A673 (cell line): ENCODE measurements around the gene IL11. TPM values are rescaled to one million over a fixed set of nuclear protein-coding genes. Genes with fewer than 3 reads are reported as not detected.
"Not testable (repeated sequence)": the region's sequence is repeated elsewhere in the genome, so short reads cannot be mapped to it uniquely, and the experiment has no call there.

Experiments used
- BruUV-seq: library from RNA; stranded (reverse); fragments of 400-500 nt; replicated peaks from 2 replicates; lab custom pipeline; 2021; lab: Mats Ljungman, UMichigan
- CTCF ChIA-PET: fragments of 300-600 bp; sonication (Branson Sonifier 250); formaldehyde crosslinking; loops from one replicate; lab custom pipeline; 2022; ENCODE audit warnings: antibody characterized with exemption; lab: Charles Lee
- POLR2A ChIA-PET: fragments of 300-600 bp; sonication (Branson Sonifier 250); formaldehyde crosslinking; loops from one replicate; lab custom pipeline; 2022; ENCODE audit warnings: antibody characterized with exemption; ENCODE audit not compliant: low non-redundant PET; lab: Charles Lee
- DNase-seq: peaks from one replicate; pipeline ENCODE4 v3.0.0-alpha.2; 2015; ENCODE audit warnings: low spot score
- H3K27ac ChIP-seq: fragments of 200-600 bp; sonication (generic); 2 replicates; pipeline ENCODE4 v1.5.1; 2016; ENCODE audit warnings: mixed run types, low read depth, mild to moderate bottlenecking, mixed read lengths, antibody characterized with exemption, low read length; ENCODE audit not compliant: poor library complexity, severe bottlenecking
- H3K27me3 ChIP-seq: fragments of 200-600 bp; sonication (generic); replicated peaks from 2 replicates; pipeline ENCODE4 v1.6.1; 2017; ENCODE audit warnings: mixed run types, low read depth, mild to moderate bottlenecking, mixed read lengths, antibody characterized with exemption, low read length; ENCODE audit not compliant: insufficient read depth, poor library complexity
- H3K36me3 ChIP-seq: fragments of 200-600 bp; sonication (generic); 2 replicates; pipeline ENCODE4 v1.6.1; 2016; ENCODE audit warnings: mixed run types, mild to moderate bottlenecking, mixed read lengths, antibody characterized with exemption, low read length; ENCODE audit not compliant: insufficient read depth, poor library complexity, severe bottlenecking
- H3K4me1 ChIP-seq: fragments of 200-600 bp; sonication (generic); 2 replicates; pipeline ENCODE4 v1.6.1; 2017; ENCODE audit warnings: mixed run types, mild to moderate bottlenecking, mixed read lengths, antibody characterized with exemption, low read length; ENCODE audit not compliant: insufficient read depth, poor library complexity, severe bottlenecking
- H3K4me3 ChIP-seq: fragments of 200-600 bp; sonication (generic); 2 replicates; pipeline ENCODE4 v1.5.1; 2016; ENCODE audit warnings: low read depth, mixed run types, mild to moderate bottlenecking, mixed read lengths, low read length; ENCODE audit not compliant: poor library complexity, severe bottlenecking
- H3K9me3 ChIP-seq: fragments of 200-600 bp; sonication (generic); 2 replicates; pipeline ENCODE4 v1.6.1; 2016; ENCODE audit warnings: mixed run types, low read depth, mild to moderate bottlenecking, mixed read lengths, antibody characterized with exemption, low read length; ENCODE audit not compliant: poor library complexity, severe bottlenecking
- EZH2 ChIP-seq: fragments of 200-600 bp; sonication (generic); IDR thresholded peaks from 2 replicates; pipeline ENCODE4 v1.6.1; 2017; ENCODE audit warnings: borderline replicate concordance, low read depth, mild to moderate bottlenecking, mixed read lengths, antibody characterized with exemption, low read length; ENCODE audit not compliant: poor library complexity, severe bottlenecking
- intact Hi-C: fragments of 100-400 bp; cut with micrococcal nuclease; formaldehyde crosslinking; loops from one replicate; pipeline ENCODE4 v1.10.0; 2022; ENCODE audit not compliant: unreplicated experiment
- total RNA-seq: library from RNA; stranded (reverse); gene quantifications from 2 replicates; pipeline ENCODE4 v1.2.3, GENCODE V29; 2021
- TF ChIP-seq, protein P1 (sequence below): fragments of 300-800, 200-600 bp; sonication (generic); conservative IDR thresholded peaks from 2 replicates; pipeline ENCODE4 v1.5.1; 2017; ENCODE audit warnings: low read depth, mild to moderate bottlenecking, antibody characterized with exemption, low read length, moderate library complexity, mixed read lengths

The IL11 gene
- total RNA-seq, 1 experiment from 2014 or later = 0.47 TPM

DNA sequence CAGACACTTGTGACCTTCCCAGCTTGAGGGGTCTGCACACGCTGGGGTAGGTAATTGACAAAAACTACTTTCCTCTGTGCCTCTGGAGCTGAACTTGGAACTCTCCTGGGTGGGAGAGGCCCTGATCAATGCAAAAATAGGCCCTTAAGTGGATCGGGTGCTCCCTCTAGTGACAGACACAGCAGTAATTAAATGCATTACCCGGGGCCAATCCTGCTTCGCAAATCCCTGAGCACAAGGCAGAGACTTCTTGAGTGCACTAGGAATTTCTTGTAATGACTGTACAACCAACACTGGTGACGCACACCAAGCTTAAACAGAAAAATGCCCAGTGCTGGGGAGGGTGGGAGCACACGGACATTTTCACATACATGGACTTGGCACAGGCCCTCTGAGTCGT, 47.9 kb upstream of the IL11 start:
- CTCF ChIA-PET = interaction anchor here (0.5 to 1.6 kb wide), 5 partner anchors 11 to 277 kb away, joined by 3 to 11 read pairs (median 7); partner anchors contain the start of gene UBE2S
- DNase-seq = peak; percentile 87
- TF ChIP-seq, protein P1, sequence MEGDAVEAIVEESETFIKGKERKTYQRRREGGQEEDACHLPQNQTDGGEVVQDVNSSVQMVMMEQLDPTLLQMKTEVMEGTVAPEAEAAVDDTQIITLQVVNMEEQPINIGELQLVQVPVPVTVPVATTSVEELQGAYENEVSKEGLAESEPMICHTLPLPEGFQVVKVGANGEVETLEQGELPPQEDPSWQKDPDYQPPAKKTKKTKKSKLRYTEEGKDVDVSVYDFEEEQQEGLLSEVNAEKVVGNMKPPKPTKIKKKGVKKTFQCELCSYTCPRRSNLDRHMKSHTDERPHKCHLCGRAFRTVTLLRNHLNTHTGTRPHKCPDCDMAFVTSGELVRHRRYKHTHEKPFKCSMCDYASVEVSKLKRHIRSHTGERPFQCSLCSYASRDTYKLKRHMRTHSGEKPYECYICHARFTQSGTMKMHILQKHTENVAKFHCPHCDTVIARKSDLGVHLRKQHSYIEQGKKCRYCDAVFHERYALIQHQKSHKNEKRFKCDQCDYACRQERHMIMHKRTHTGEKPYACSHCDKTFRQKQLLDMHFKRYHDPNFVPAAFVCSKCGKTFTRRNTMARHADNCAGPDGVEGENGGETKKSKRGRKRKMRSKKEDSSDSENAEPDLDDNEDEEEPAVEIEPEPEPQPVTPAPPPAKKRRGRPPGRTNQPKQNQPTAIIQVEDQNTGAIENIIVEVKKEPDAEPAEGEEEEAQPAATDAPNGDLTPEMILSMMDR = peak; percentile 85
- no peak for TF ChIP-seq EZH2
- intact Hi-C loops = loop anchor here (1.0 to 5.0 kb wide), 2 partner anchors 126 to 277 kb away; no protein-coding TSS in a partner anchor
- no peak overlapping the region for H3K27ac ChIP-seq
- POLR2A ChIA-PET = no interaction called here
- no peak overlapping the region for H3K4me3 ChIP-seq
- no TSS peak for BruUV-seq
- H3K36me3 ChIP-seq = no peaks in the 10 kb centered on the region
- no peaks in the 10 kb centered on the region for H3K4me1 ChIP-seq
- no peaks in the 10 kb centered on the region for H3K27me3 ChIP-seq
- H3K9me3 ChIP-seq = no peaks in the 10 kb centered on the region

DNA sequence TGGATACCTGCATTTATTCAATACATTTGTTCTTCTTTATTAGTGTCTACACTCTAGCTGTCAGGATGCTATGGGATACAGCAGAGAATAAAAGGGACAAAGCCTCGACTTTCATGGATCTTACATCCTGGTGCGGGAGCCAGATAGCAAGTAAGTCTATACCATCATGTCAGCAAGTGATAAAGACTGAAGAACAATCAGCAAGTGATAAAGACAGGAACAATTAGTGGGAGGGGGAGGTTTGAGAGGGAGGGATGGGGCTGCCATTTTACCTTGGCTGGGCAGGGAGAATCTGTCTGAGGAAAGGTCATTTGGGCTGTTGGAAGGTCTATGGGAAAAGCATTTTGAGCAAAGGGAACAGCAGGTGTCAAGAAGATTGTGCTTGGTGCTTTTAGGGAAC, 39.9 kb upstream of the IL11 start:
- H3K9me3 ChIP-seq = no peaks in the 10 kb centered on the region
- ChIA-PET POLR2A (no interaction called here), CTCF (no interaction called here)
- no peak overlapping the region for H3K4me3 ChIP-seq
- no peak overlapping the region for H3K27ac ChIP-seq
- no peak for DNase-seq
- TF ChIP-seq, protein P1 = no peak
- TF ChIP-seq EZH2 = no peak
- peaks cover 17% of the 10 kb centered on the region for H3K36me3 ChIP-seq
- H3K4me1 ChIP-seq = peaks cover 11% of the 10 kb centered on the region
- no TSS peak for BruUV-seq
- H3K27me3 ChIP-seq = no peaks in the 10 kb centered on the region
- intact Hi-C loops = no loop called here

DNA sequence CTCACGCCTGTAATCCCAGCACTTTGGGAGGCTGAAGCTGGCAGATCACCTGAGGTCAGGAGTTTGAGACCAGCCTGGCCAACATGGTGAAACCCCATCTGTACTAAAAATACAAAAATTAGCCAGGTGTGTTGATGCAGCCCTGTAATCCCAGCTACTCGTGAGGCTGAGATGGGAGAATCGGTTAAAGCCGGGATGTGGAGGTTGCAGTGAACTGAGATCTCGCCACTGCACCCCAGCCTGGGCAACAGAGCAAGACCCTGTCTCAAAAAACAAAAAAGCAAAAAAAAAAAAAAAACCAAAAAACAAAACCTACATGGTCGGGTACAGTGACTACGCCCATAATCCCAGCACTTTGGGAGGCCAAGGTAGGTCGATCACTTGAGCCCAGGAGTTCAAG, 38.9 kb upstream of the IL11 start:
- DNase-seq, POLR2A ChIA-PET, BruUV-seq, CTCF ChIA-PET, H3K4me3 ChIP-seq, H3K27me3 ChIP-seq, H3K9me3 ChIP-seq: not testable (repeated sequence)
- Histone ChIP-seq H3K27ac (peak overlapping the region; percentile 100), H3K36me3 (peaks cover 26% of the 10 kb centered on the region), H3K4me1 (peaks cover 18% of the 10 kb centered on the region)
- intact Hi-C loops = loop anchor here (5.0 kb wide), 1 partner anchor 193 kb away; the partner anchor contains the start of gene ZNF524

DNA sequence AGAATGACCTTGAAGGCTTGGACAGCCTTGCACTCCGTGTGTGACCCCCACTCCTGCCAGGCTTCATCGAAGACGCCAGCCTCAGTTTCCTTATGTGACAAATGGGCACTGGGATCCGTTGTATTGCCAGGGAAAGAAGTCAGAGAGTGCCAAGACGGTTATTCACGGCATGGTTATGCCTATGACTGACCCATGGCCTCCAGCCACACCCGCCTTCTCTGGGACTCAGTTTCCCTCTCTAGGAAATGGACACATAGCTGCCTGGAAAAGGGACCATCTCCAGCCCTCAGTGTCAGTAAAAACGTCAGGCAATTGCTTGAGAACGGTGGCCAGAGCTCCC, 38.2 kb upstream of the IL11 start:
- POLR2A ChIA-PET = interaction anchor here (0.6 kb wide), 1 partner anchor 39 kb away, joined by 24 read pairs; no protein-coding TSS in a partner anchor
- intact Hi-C loops = loop anchor here (5.0 kb wide), 1 partner anchor 194 kb away; the partner anchor contains the start of gene ZNF524
- no peak overlapping the region for H3K4me3 ChIP-seq
- H3K36me3 ChIP-seq = peaks cover 32% of the 10 kb centered on the region
- BruUV-seq = TSS peak; percentile 86
- no peaks in the 10 kb centered on the region for H3K27me3 ChIP-seq
- peak overlapping the region; percentile 100 for H3K27ac ChIP-seq
- no peaks in the 10 kb centered on the region for H3K9me3 ChIP-seq
- DNase-seq = no peak
- peaks cover 21% of the 10 kb centered on the region for H3K4me1 ChIP-seq
- CTCF ChIA-PET = no interaction called here
- TF ChIP-seq, protein P1 = no peak
- no peak for TF ChIP-seq EZH2
